H9 (cell line): ENCODE data around the gene SORBS1. TPM values are rescaled to one million over a fixed set of nuclear protein-coding genes. Genes with fewer than 3 reads are reported as not detected.

ENCODE experiments used
- DNase-seq: peaks from one replicate; pipeline ENCODE4 v3.0.0-alpha.2; 2017
- H2AFZ ChIP-seq: one replicate; pipeline ENCODE4 v1.6.1; 2013; ENCODE audit warnings: mild to moderate bottlenecking, low read length, control low read depth, moderate library complexity
- H2AK5ac ChIP-seq: 2 replicates; pipeline ENCODE4 v1.6.1; 2013; ENCODE audit warnings: low read length, control low read depth, mixed read lengths; ENCODE audit not compliant: insufficient read length
- H2BK120ac ChIP-seq: one replicate; pipeline ENCODE4 v1.6.1; 2013; ENCODE audit warnings: low read depth, mild to moderate bottlenecking, low read length, control low read depth, inconsistent platforms; ENCODE audit not compliant: poor library complexity, severe bottlenecking
- H2BK12ac ChIP-seq: 2 replicates; pipeline ENCODE4 v1.6.1; 2013; ENCODE audit warnings: low read length, control low read depth, mixed read lengths, low read depth; ENCODE audit not compliant: insufficient read length
- H2BK15ac ChIP-seq: 2 replicates; pipeline ENCODE4 v1.6.1; 2013; ENCODE audit warnings: low read depth, low read length, control low read depth
- H2BK20ac ChIP-seq: one replicate; pipeline ENCODE4 v1.6.1; 2013; ENCODE audit warnings: low read depth, mild to moderate bottlenecking, low read length, control low read depth, inconsistent platforms; ENCODE audit not compliant: poor library complexity, severe bottlenecking
- H2BK5ac ChIP-seq: 2 replicates; pipeline ENCODE4 v1.6.1; 2013; ENCODE audit warnings: low read length, control low read depth, mixed read lengths; ENCODE audit not compliant: insufficient read length
- H3K14ac ChIP-seq: 2 replicates; pipeline ENCODE4 v1.6.1; 2013; ENCODE audit warnings: low read length, control low read depth; ENCODE audit not compliant: insufficient read depth
- H3K18ac ChIP-seq: 2 replicates; pipeline ENCODE4 v1.6.1; 2013; ENCODE audit warnings: low read depth, mild to moderate bottlenecking, mixed read lengths, low read length, control low read depth; ENCODE audit not compliant: insufficient read length
- H3K23ac ChIP-seq: 2 replicates; pipeline ENCODE4 v1.6.1; 2013; ENCODE audit warnings: low read length, control low read depth, mixed read lengths, low read depth; ENCODE audit not compliant: insufficient read length
- H3K23me2 ChIP-seq: 2 replicates; pipeline ENCODE4 v1.6.1; 2013; ENCODE audit warnings: low read depth, mild to moderate bottlenecking, mixed read lengths, low read length, control low read depth; ENCODE audit not compliant: insufficient read length, poor library complexity, severe bottlenecking
- H3K27ac ChIP-seq: 2 replicates; pipeline ENCODE4 v1.5.1; 2013; ENCODE audit warnings: low read length, control low read depth, mixed read lengths, low read depth; ENCODE audit not compliant: insufficient read length
- H3K27me3 ChIP-seq: 2 replicates; pipeline ENCODE4 v1.6.1; 2013; ENCODE audit warnings: low read length, control low read depth, inconsistent platforms; ENCODE audit not compliant: insufficient read depth
- H3K4ac ChIP-seq: 2 replicates; pipeline ENCODE4 v1.6.1; 2013; ENCODE audit warnings: low read depth, mild to moderate bottlenecking, control low read depth, inconsistent platforms, low read length, moderate library complexity
- H3K4me1 ChIP-seq: 2 replicates; pipeline ENCODE4 v1.6.1; 2013; ENCODE audit warnings: low read length, control low read depth, inconsistent platforms; ENCODE audit not compliant: insufficient read depth
- H3K4me2 ChIP-seq: 2 replicates; pipeline ENCODE4 v1.6.1; 2013; ENCODE audit warnings: low read length, control low read depth, mixed read lengths; ENCODE audit not compliant: insufficient read length, insufficient read depth
- H3K56ac ChIP-seq: 2 replicates; pipeline ENCODE4 v1.6.1; 2013; ENCODE audit warnings: low read depth, mild to moderate bottlenecking, mixed read lengths, low read length, control low read depth; ENCODE audit not compliant: insufficient read length
- H3K79me1 ChIP-seq: 2 replicates; pipeline ENCODE4 v1.6.1; 2013; ENCODE audit warnings: low read depth, mild to moderate bottlenecking, moderate library complexity, low read length, control low read depth, inconsistent platforms; ENCODE audit not compliant: insufficient read depth, poor library complexity, severe bottlenecking
- H3K79me2 ChIP-seq: 2 replicates; pipeline ENCODE4 v1.6.1; 2013; ENCODE audit warnings: low read length, control low read depth, inconsistent platforms; ENCODE audit not compliant: insufficient read depth
- H3K9ac ChIP-seq: 2 replicates; pipeline ENCODE4 v1.6.1; 2013; ENCODE audit warnings: low read length, control low read depth, mixed read lengths; ENCODE audit not compliant: insufficient read length; ENCODE audit errors: extremely low read depth
- H3K9me3 ChIP-seq: one replicate; pipeline ENCODE4 v1.6.1; 2013; ENCODE audit warnings: low read depth, low read length, inconsistent platforms; ENCODE audit not compliant: control insufficient read depth
- H3T11ph ChIP-seq: one replicate; pipeline ENCODE4 v1.6.1; 2013; ENCODE audit warnings: mild to moderate bottlenecking, low read length, control low read depth, inconsistent platforms
- H4K20me1 ChIP-seq: one replicate; pipeline ENCODE4 v1.6.1; 2013; ENCODE audit not compliant: control insufficient read depth, insufficient read length, insufficient read depth
- H4K5ac ChIP-seq: 2 replicates; pipeline ENCODE4 v1.6.1; 2013; ENCODE audit warnings: low read depth, mild to moderate bottlenecking, mixed read lengths, low read length, control low read depth; ENCODE audit not compliant: insufficient read length
- H4K8ac ChIP-seq: replicated peaks from 2 replicates; pipeline ENCODE4 v1.6.1; 2013; ENCODE audit warnings: low read length, control low read depth, mixed read lengths, low read depth; ENCODE audit not compliant: insufficient read length
- H4K91ac ChIP-seq: 2 replicates; pipeline ENCODE4 v1.6.1; 2013; ENCODE audit warnings: low read depth, mild to moderate bottlenecking, moderate library complexity, mixed read lengths, low read length, control low read depth; ENCODE audit not compliant: insufficient read length
- H3K27ac Mint-ChIP-seq, 3 experiments: 2 replicates in 2 of 3; 3 replicates in 1 of 3; pipeline ENCODE4 v1.8.0; 2020 to 2021; ENCODE audit warnings: mixed read lengths in 3 of 3, mild to moderate bottlenecking in 1 of 3, moderate library complexity in 1 of 3
- H3K27me3 Mint-ChIP-seq: 2 replicates; pipeline ENCODE4 v1.8.0; 2021; ENCODE audit warnings: low read depth, mild to moderate bottlenecking, moderate library complexity, mixed read lengths
- H3K36me3 Mint-ChIP-seq, 3 experiments: 2 replicates in 2 of 3; 3 replicates in 1 of 3; pipeline ENCODE4 v1.8.0; 2020 to 2021; ENCODE audit warnings: low read depth in 3 of 3, mixed read lengths in 3 of 3; ENCODE audit not compliant: insufficient read depth in 1 of 3
- H3K4me1 Mint-ChIP-seq, 2 experiments: 2 replicates each; pipeline ENCODE4 v1.8.0; 2020; ENCODE audit warnings: mixed read lengths in 2 of 2
- H3K4me3 Mint-ChIP-seq, 2 experiments: 2 replicates in 1 of 2; 3 replicates in 1 of 2; pipeline ENCODE4 v1.8.0; 2020 to 2021; ENCODE audit warnings: mild to moderate bottlenecking in 2 of 2, mixed read lengths in 2 of 2, moderate library complexity in 1 of 2
- H3K9me3 Mint-ChIP-seq, 2 experiments: 2 replicates in 1 of 2; 3 replicates in 1 of 2; pipeline ENCODE4 v1.8.0; 2020; ENCODE audit warnings: mild to moderate bottlenecking in 2 of 2, mixed read lengths in 2 of 2, moderate library complexity in 1 of 2
- WGBS: extraction: QIAGEN DNeasy Blood & Tissue Kit; methylation state at CpG from one replicate; pipeline ENCODE4 v1.1.7; 2013; ENCODE audit warnings: missing lambda C conversion rate, low lambda C conversion rate, mixed read lengths; ENCODE audit not compliant: insufficient read length; ENCODE audit errors: extremely low coverage; 5-methylcytosine and 5-hydroxymethylcytosine counted together
- total RNA-seq: library from RNA; stranded (reverse); gene quantifications from 2 replicates; pipeline ENCODE4 v1.2.1, GENCODE V29; 2021
- TF ChIP-seq, protein P1 (sequence below): fragments of 200-600 bp; sonication (generic); conservative IDR thresholded peaks from 3 replicates; pipeline ENCODE4 v1.8.0; 2021; ENCODE audit warnings: antibody characterized with exemption, mild to moderate bottlenecking

Gene SORBS1
- total RNA-seq, 1 experiment from 2014 or later: 24.3 TPM

DNA sequence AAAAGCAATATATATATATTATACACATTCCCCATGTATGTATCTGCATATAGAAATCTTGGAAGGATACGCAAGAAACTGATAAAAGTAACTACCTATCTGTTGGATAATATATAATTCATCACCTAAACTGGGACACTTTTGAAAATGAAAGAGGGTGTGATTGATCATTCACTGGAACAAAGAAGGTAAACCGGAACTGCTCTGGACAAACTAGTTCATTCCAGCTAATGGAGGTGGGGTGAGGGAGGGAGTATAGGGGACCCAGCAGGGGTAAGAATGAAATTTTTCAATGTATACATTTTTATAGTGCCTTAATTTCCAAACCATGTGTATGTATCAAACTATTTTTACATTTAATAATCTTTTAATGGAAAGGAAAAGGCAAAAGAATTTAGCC lies 25.6 kb downstream of the SORBS1 start:
- no peaks in the 10 kb centered on the region; a peak in 1 of 5 replicates for H3K9me3 Mint-ChIP-seq
- no peaks in the 10 kb centered on the region; the same call in 1 of the 2 replicates for H3K79me2 ChIP-seq

More for the DNA sequence above, 25.6 kb downstream of the SORBS1 start:
- H3K18ac ChIP-seq: no peak overlapping the region
- no peaks in the 10 kb centered on the region for H3K9me3 ChIP-seq
- H3K23me2 ChIP-seq: no peaks in the 10 kb centered on the region
- peaks cover 4% of the 10 kb centered on the region; the same call in 1 of the 2 replicates for H3K27me3 Mint-ChIP-seq
- H2BK15ac ChIP-seq: no peak overlapping the region
- no peak overlapping the region for H2BK120ac ChIP-seq
- DNase-seq: no peak
- no peak overlapping the region for H3K56ac ChIP-seq
- TF ChIP-seq, protein P1, sequence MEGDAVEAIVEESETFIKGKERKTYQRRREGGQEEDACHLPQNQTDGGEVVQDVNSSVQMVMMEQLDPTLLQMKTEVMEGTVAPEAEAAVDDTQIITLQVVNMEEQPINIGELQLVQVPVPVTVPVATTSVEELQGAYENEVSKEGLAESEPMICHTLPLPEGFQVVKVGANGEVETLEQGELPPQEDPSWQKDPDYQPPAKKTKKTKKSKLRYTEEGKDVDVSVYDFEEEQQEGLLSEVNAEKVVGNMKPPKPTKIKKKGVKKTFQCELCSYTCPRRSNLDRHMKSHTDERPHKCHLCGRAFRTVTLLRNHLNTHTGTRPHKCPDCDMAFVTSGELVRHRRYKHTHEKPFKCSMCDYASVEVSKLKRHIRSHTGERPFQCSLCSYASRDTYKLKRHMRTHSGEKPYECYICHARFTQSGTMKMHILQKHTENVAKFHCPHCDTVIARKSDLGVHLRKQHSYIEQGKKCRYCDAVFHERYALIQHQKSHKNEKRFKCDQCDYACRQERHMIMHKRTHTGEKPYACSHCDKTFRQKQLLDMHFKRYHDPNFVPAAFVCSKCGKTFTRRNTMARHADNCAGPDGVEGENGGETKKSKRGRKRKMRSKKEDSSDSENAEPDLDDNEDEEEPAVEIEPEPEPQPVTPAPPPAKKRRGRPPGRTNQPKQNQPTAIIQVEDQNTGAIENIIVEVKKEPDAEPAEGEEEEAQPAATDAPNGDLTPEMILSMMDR: no peak
- H4K20me1 ChIP-seq: no peaks in the 10 kb centered on the region
- H3K4ac ChIP-seq: no peak overlapping the region
- no peak overlapping the region for H3K4me3 Mint-ChIP-seq
- no peak overlapping the region; a peak in 1 of 7 replicates for H3K27ac Mint-ChIP-seq
- H3K79me1 ChIP-seq: no peaks in the 10 kb centered on the region
- H3K27me3 ChIP-seq: no peaks in the 10 kb centered on the region
- no peak overlapping the region for H3K14ac ChIP-seq
- no peak overlapping the region for H3K23ac ChIP-seq
- H4K91ac ChIP-seq: no peak overlapping the region
- H2BK12ac ChIP-seq: no peak overlapping the region
- H3K4me1 Mint-ChIP-seq: peaks cover 34 to 37% of the 10 kb centered on the region in 2 experiments
- H3T11ph ChIP-seq: no peak overlapping the region
- H4K8ac ChIP-seq: no peak overlapping the region
- no peak overlapping the region for H4K5ac ChIP-seq
- no peak overlapping the region for H3K4me2 ChIP-seq
- H3K4me1 ChIP-seq: peaks cover 12% of the 10 kb centered on the region
- no peak overlapping the region for H2BK5ac ChIP-seq
- H3K27ac ChIP-seq: no peak overlapping the region
- H3K9ac ChIP-seq: no peak overlapping the region
- WGBS: no CpG with 5 or more reads among the region's 2 CpGs
- no peak overlapping the region for H2BK20ac ChIP-seq
- H2AK5ac ChIP-seq: no peak overlapping the region
- H3K36me3 Mint-ChIP-seq: peaks cover 0 to 3% (median 0%) of the 10 kb centered on the region in 3 experiments; a peak in 1 of 7 replicates
- H2AFZ ChIP-seq: no peak overlapping the region
